MCF 10A (cell line): Measurements from ENCODE around the gene FNBP1. TPM values are rescaled to one million over a fixed set of nuclear protein-coding genes. Genes with fewer than 3 reads are reported as not detected.

ENCODE experiments used
- BruUV-seq: library from RNA; stranded (reverse); fragments of 400-500 nt; replicated peaks from 2 replicates; lab custom pipeline; 2021; lab: Mats Ljungman, UMichigan
- CTCF ChIA-PET: fragments of 300-600 bp; sonication (Branson Sonifier 250); formaldehyde crosslinking; extraction: SDS; loops from one replicate; lab custom pipeline; 2021; ENCODE audit warnings: antibody characterized with exemption, inconsistent platforms; lab: Yijun Ruan, JAX
- POLR2A ChIA-PET: fragments of 300-600, 350-650 bp; sonication (Branson Sonifier 250); formaldehyde crosslinking; extraction: SDS; loops from one replicate; lab custom pipeline; 2020; ENCODE audit warnings: antibody characterized with exemption, inconsistent platforms; lab: Yijun Ruan, JAX
- DNase-seq: peaks from one replicate; pipeline ENCODE4 v3.0.0-alpha.2; 2018; ENCODE audit not compliant: unreplicated experiment
- H3K27ac Mint-ChIP-seq: one replicate; pipeline ENCODE4 v1.8.0; 2022; ENCODE audit warnings: mild to moderate bottlenecking, low read depth, mixed read lengths; ENCODE audit not compliant: unreplicated experiment
- H3K27me3 Mint-ChIP-seq: one replicate; pipeline ENCODE4 v1.8.0; 2022; ENCODE audit warnings: mixed read lengths; ENCODE audit not compliant: insufficient read depth, unreplicated experiment
- H3K36me3 Mint-ChIP-seq: one replicate; pipeline ENCODE4 v1.8.0; 2022; ENCODE audit warnings: mild to moderate bottlenecking, moderate library complexity, mixed read lengths; ENCODE audit not compliant: insufficient read depth, unreplicated experiment
- H3K4me1 Mint-ChIP-seq: one replicate; pipeline ENCODE4 v1.8.0; 2022; ENCODE audit warnings: mixed read lengths; ENCODE audit not compliant: insufficient read depth, unreplicated experiment
- H3K4me3 Mint-ChIP-seq: one replicate; pipeline ENCODE4 v1.8.0; 2022; ENCODE audit warnings: mild to moderate bottlenecking, moderate library complexity, mixed read lengths; ENCODE audit not compliant: unreplicated experiment
- H3K9me3 Mint-ChIP-seq: one replicate; pipeline ENCODE4 v1.8.0; 2022; ENCODE audit warnings: mixed read lengths; ENCODE audit not compliant: unreplicated experiment
- CTCF ChIP-seq: fragments of 200-600 bp; IDR thresholded peaks from one replicate; pipeline ENCODE4 v1.8.0; 2022; ENCODE audit warnings: antibody characterized with exemption, mild to moderate bottlenecking; ENCODE audit not compliant: unreplicated experiment
- intact Hi-C: fragments of 100-400 bp; cut with micrococcal nuclease; formaldehyde crosslinking; loops from 2 replicates; pipeline ENCODE4 v1.14.1; 2022
- total RNA-seq: library from RNA; stranded (reverse); gene quantifications from 2 replicates; pipeline ENCODE4 v1.2.3, GENCODE V29; 2022

The FNBP1 gene
- total RNA-seq, 1 experiment from 2014 or later: 24.4 TPM

- Mint-ChIP-seq H3K9me3 (no peaks in the 10 kb centered on the region), H3K36me3 (peaks cover 92% of the 10 kb centered on the region), H3K27me3 (no peaks in the 10 kb centered on the region), H3K4me3 (no peak overlapping the region), H3K27ac (no peak overlapping the region), H3K4me1 (no peaks in the 10 kb centered on the region)
- DNase-seq: no peak
- BruUV-seq: no TSS peak
- TF ChIP-seq CTCF: no peak
- ChIA-PET POLR2A (no interaction called here), CTCF (interaction anchor here (0.6 to 0.8 kb wide), 3 partner anchors 23 to 881 kb away, joined by 4 to 5 read pairs (median 4); no protein-coding TSS in a partner anchor)
- intact Hi-C loops: no loop called here
Measured at GRCh38 chr9:130084337-130084736, 41.3 kb upstream of the FNBP1 start.

DNA sequence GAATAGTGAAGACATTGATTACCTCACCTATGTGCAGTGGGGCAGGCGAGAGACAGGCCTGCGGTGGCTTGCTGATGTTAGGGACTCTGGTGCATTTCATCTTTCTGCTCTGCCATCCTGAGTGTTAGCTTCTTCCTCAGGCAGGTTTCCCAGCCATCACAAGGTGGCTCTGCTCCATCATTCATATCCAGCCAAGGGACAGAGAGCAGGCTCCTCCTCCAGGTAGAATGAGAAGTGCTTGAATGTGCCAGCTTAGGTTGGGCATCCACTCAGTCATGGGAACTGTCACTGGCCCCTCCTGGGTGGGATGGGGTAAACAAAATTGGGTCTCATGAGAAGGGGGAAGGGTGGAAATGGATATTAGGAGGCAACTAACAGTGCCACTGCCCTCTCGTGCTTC is 35.6 kb upstream of the FNBP1 start:
- no peak for TF ChIP-seq CTCF

DNA sequence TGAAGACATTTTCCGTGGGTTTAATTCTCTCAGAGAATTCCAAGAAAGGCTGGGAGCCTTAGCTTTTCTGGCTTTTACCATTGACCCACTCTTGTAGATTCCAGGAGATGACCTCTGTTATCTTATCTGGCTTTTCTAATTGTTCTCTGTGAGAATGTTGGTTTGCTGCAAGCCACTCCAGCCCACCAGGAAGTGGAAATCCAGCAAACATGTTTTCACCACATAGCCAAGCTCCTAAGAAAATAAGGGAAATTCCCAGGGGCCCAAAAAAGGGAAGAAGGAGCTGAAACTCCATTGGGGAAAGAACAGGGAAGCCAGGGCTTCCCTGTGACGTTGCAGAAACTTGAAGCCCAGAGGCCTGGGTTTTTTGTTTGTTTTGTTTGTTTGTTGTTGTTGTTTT is 30.4 kb upstream of the FNBP1 start:
- no peak for DNase-seq
- Mint-ChIP-seq H3K4me3 (no peak overlapping the region), H3K27ac (no peak overlapping the region), H3K36me3 (peaks cover 36% of the 10 kb centered on the region), H3K9me3 (no peaks in the 10 kb centered on the region), H3K4me1 (no peaks in the 10 kb centered on the region), H3K27me3 (no peaks in the 10 kb centered on the region)
- ChIA-PET CTCF (no interaction called here), POLR2A (no interaction called here)
- TF ChIP-seq CTCF: no peak
- no TSS peak for BruUV-seq
- intact Hi-C loops: no loop called here

More for the DNA sequence above, 35.6 kb upstream of the FNBP1 start:
- H3K36me3 Mint-ChIP-seq: peaks cover 78% of the 10 kb centered on the region
- no peaks in the 10 kb centered on the region for H3K4me1 Mint-ChIP-seq
- no peak overlapping the region for H3K27ac Mint-ChIP-seq
- intact Hi-C loops: no loop called here
- H3K4me3 Mint-ChIP-seq: no peak overlapping the region
- ChIA-PET POLR2A (no interaction called here), CTCF (no interaction called here)
- no TSS peak for BruUV-seq
- H3K9me3 Mint-ChIP-seq: no peaks in the 10 kb centered on the region
- H3K27me3 Mint-ChIP-seq: no peaks in the 10 kb centered on the region
- no peak for DNase-seq

- Mint-ChIP-seq H3K27ac (no peak overlapping the region), H3K4me3 (no peak overlapping the region), H3K9me3 (no peaks in the 10 kb centered on the region), H3K27me3 (no peaks in the 10 kb centered on the region), H3K4me1 (no peaks in the 10 kb centered on the region), H3K36me3 (peaks cover 29% of the 10 kb centered on the region)
- no TSS peak for BruUV-seq
- CTCF ChIA-PET: no interaction called here
- TF ChIP-seq CTCF: no peak
- intact Hi-C loops: no loop called here
- DNase-seq: no peak
- POLR2A ChIA-PET: no interaction called here
Measured at GRCh38 chr9:130072515-130073235, 29.7 kb upstream of the FNBP1 start.
